GM19023 (cell line): ENCODE measurements around the gene STMN1.

Source experiments
- ATAC-seq: cut with Tn5 transposase; IDR thresholded peaks from one replicate; pipeline ENCODE4 v1.9.1; 2021; ENCODE audit warnings: mild to moderate bottlenecking, moderate library complexity; ENCODE audit not compliant: unreplicated experiment

The STMN1 gene

GRCh38 chr1:25896266-25896665 is 10.0 kb downstream of the STMN1 start:
- ATAC-seq, result no peak

DNA sequence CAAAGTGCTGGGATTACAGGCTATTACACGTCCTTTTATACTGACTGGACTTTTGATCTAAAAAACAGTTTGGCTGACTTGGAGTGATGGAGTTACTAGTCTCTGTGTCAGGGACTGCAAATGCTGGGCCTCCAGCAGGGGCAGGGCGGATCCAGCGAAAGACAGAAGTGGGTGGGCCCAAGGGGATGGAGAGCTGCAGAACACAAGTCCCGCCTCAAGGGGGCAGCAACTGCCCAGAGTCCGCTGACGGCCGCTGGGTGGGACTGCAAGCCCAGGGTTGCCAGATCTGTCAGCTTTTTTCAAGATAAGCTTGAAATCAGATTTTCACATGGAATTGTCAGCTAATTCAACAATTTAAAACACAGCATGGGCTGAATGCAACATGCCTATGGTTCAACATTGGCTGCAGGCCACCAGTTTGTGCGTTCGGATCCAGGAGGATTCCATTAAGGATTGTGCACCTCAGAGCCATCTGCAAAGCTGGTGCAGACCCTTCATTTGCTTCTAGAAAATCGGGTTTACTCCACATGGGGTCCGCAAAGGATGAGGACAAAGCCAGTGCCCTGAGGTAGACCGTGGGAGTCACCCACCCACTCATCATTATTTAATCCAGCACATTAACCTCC is 10.7 kb downstream of the STMN1 start:
- ATAC-seq, result peak; percentile 91

DNA sequence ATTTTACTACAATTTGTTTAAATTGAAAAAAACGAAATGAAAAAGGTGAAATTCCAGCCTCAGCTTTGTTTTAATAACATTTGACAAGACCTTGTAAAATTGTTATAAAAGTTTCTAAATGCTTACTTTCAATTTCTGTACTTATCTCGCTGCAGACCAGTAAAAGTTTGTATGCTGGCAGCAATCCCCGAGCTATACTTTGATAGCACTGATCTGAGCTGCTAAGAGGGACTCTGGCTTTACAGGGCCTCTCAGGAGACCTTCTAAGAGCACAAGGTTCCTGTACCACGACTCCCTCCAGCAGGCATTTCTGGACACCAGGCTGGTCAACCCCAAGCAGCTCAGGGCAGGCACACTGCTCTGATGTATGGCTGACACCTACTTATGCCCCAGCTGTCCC is 13.1 kb downstream of the STMN1 start:
- ATAC-seq, result no peak

DNA sequence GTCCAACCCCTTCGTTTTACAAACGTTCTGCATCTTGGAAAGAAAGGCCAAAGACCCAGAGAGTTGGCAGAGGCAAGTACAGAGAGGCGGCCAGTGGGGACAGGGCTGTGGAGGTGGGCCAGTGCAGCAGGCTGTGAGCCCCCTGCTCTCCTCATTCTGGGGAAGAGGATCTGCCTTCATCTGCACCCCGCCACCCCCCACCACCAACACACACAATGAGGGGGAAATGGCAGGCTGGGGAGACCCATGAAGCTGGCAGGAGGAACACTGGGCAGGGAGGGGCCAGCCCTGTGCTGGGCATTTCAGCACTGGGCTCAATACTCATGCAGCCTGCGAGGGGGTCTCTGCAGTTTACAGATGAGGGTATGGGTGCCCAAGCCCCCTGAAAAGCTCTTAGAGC is 14.6 kb downstream of the STMN1 start:
- no peak for ATAC-seq

DNA sequence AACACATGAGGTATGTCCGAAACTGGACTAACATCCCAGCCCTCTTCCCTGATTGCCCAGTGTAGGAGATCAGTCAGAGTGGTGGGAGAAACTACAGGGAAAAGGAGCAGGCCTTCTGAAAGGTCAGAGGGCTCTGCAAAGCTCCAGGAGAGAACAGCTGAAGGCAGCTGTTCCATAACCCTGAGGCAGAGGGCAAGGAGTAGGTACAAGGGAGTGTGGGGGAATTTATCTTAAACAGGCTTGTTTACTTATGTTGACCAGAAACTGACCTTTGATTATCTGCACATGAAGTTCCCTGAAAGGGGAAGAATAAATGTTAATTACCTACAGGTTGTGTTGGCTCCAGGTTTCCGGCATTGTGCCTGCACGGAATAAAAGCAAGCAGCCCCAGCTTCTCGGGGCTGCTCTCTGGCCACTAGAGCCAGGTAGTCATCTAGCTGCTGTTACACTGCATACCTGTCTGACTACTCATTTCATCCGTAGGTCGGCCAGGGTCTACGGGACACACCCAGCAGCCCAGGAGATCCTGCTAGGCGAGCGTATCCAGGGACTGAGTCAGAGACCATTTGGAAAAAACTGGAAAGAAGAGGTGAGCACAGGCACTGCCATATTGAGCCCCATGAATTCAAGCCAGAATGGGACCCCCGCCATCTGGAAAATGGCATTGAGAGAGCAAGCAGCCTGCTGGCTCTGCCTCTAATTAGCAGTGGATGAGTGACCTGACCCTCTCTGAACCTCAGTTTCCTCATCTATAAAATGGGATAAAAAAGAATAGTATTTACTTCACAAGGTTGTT is 15.8 kb downstream of the STMN1 start:
- no peak for ATAC-seq

- no peak for ATAC-seq
Observed at GRCh38 chr1:25889470-25889869, 16.7 kb downstream of the STMN1 start.

GRCh38 chr1:25888426-25888987 is 17.7 kb downstream of the STMN1 start:
- ATAC-seq, result no peak

DNA sequence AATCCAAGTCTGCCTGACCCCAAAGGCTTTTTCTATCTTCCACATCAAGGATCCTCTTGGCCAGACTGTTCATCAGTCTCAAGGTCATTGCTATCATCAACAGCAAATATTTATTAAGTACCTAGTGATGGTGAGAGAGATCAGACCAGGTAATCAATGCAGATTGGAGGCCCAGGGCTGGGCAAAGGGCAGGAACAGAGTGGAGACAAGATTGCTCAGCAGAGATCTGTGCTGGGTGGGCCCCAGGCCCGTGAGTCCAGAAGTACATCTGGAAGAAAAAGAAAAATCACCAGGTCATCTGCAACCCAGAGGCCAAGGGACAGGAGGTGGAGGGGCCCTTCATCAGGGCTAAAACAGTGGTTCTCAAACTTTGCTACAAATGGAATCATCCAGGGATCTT is 20.6 kb downstream of the STMN1 start:
- no peak for ATAC-seq

GRCh38 chr1:25881266-25881665 is 25.0 kb downstream of the STMN1 start:
- ATAC-seq, result no peak

DNA sequence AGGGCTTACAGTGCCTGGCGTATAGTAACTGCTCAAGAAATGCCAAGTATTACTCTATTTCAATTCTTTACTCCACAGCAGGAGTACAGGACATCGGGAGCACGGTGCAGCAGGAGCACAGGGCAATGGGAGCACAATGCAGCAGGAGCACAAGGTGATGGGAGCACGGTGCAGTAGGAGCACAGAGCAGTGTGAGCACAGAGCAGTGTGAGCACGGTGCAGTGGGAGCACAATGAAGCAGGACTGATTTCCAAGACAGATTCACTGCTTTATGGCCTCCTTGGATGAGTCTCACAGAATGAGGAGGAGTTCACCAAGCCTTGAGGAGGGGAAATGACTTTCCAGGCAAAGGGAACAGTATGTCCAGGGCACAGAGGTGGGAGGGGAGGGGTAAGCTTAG is 25.7 kb downstream of the STMN1 start:
- ATAC-seq, result no peak

DNA sequence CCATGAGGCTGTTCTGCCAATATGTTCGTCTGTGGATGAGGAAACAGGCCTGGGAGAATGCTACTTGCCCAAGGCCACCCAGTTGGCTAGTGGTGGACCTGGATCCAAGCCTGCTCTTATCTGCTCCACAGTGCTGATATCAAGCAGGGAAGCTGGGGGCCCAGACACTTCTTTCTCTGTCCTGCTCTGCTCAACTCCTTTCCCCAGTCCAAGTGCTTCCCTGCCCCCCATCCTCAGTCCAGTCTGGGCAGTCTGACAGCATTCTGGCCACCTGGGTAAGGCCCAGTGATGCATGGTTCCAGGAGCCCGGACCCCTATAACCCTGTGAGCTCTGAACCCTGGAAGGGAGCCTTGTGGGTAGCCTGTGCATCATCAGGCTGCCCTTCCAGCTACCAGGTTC is 26.5 kb downstream of the STMN1 start:
- ATAC-seq, result no peak

DNA sequence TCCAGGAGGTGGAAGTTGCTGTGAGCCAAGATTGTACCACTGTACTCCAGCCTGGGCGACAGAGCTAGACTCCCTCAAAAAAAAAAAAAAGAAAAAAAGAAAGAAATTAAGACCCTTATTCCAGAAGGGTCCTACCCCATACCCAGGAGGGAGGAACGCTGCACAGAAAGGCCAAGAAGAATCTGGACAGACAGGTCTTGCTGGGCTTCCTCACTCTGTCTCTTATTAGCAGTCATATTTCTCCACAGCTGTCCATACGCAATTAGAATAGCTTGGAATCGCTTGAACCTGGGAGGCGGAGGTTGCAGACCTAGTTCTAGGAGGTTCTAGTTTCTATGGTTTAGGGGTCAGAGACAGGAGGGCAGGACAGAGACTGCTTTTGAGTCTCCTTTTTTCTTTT is 27.5 kb downstream of the STMN1 start:
- ATAC-seq, result no peak

GRCh38 chr1:25877155-25877554 is 29.1 kb downstream of the STMN1 start:
- no peak for ATAC-seq

DNA sequence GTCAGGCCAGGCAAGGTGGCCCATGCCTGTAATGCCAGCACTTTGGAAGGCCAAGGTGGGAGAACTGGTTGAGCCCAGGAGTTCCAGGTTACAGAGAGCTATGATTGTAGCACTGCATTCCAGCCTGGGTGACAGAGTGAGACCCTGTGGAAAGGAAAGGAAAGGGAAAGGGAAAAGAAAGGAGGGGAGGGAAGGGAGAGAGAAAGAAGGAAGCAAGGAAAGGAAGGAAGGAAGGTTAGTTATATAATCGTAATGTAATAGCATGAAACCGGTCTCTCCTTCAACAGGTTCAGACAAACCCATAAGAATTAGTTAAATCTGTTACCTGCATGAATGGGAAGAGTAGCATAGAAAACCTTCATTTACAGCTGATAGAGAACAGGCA is 29.5 kb downstream of the STMN1 start:
- no peak for ATAC-seq

- peak; percentile 9 for ATAC-seq
Observed at GRCh38 chr1:25875856-25876692, 30.1 kb downstream of the STMN1 start.

- ATAC-seq, result peak; percentile 59
Observed at GRCh38 chr1:25875154-25875855, 30.9 kb downstream of the STMN1 start, which contains the start of gene PAQR7. Gene PAQR7, minus strand, starts transcription at chr1:25875708. Its CDS starts 11,869 bp downstream, at chr1:25863839.

DNA sequence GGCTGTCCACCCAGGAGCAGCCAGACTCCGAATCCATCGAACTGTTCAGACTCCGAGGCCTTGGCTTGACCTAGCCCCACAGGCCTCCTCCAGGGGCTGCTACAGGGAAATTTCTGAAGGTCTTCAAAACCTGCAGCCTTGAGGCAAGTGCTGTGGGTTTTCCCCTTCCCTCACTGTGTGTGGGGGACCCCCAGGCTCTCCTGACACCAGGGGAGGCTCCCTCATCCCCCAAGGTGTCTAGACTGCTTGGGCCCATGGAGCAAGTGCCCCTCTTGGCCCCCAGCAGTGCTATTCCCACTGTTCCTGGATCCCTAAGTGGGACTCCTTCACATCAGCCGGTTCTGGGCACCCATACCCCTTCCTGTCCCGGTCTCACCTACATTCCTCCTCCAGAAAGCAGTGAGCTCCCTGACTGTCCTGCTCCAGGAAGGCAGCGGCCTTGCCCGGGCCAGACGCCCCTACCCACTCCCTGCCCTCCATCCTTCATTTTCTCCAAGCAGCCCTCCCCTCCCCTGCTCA is 31.5 kb downstream of the STMN1 start:
- no peak for ATAC-seq

GRCh38 chr1:25874209-25874608 is 32.0 kb downstream of the STMN1 start:
- no peak for ATAC-seq

DNA sequence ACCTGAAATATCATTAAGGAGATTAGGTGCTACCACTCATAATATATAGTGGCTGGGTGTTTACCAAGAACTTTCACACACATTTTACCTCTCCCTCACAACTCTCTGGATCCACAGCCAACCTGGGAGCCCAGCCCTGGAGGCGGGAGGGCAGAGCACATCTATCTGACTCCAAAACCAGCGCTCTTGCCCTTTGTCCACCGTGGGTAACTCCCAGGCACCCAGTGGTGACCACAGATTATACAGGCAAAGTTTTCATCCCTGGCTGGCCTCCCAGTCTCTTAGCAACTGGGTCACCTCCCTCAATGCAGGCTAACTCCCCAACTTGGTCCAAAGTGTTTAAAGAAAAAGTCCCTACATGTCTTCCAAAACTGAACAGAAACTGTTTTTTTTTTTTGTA is 33.1 kb downstream of the STMN1 start:
- no peak for ATAC-seq

DNA sequence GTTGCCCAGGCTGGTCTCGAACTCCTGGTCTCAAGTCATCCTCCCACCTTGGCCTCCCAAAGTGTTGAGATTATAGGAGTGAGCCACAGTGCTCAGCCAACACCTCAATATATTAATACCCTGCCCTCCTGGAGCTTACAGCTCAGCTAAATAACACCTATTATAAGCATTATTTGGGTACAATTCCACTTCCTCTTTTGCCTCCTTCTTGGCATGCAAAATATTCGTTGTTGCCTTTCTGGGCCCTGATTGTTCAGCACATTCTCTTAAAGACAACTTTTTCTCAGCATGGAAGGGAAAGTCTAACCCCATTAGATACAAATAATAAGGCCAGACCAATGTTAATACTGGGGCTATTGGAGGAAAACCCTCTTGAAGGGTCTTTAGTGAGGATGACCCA is 33.5 kb downstream of the STMN1 start:
- no peak for ATAC-seq
